Activated CD8-positive, alpha-beta memory T cell treated with anti-CD3 and anti-CD28 coated beads for 1 hour (primary cell): ENCODE results near the gene NETO2.

Experiments used
- DNase-seq, 2 donors: peaks; one replicate each; pipeline ENCODE4 v3.0.0-alpha.2; 2020; ENCODE audit warnings: low read depth in 1 of 2; ENCODE audit errors: extremely low read depth in 1 of 2

The NETO2 gene

DNA sequence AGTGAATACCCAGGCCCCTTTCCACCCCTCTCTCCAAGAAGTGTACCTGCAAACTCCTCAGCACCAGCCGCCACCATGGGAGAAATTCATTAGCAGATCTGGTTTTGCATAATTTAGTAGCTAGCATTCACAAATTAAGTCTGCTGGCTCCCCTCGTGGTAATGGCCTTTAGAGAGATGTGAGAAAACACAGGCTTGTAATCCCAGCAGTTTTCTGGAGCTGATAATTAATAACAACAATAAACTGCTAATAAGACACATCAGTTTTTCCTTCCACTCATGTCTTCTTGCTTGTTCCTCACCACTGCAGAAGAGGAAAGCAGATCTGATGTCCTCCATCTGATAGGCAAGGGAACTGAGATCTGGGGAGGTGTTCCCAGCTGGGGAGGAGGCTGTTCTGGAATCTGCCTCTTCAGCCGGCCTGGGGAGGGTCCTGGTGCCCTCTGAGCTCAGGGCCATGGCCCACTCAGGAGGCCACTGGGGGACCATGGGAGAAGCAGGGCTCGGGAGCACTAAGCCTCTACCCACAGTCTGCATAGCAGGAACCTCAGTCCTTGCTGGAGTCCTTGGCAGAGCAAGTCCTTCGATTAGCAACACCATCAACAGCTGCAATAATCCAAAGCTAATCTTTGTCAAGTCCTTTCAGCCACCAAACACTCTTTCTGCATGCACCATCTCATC lies 96.1 kb downstream of the NETO2 start:
- no peak for DNase-seq

DNA sequence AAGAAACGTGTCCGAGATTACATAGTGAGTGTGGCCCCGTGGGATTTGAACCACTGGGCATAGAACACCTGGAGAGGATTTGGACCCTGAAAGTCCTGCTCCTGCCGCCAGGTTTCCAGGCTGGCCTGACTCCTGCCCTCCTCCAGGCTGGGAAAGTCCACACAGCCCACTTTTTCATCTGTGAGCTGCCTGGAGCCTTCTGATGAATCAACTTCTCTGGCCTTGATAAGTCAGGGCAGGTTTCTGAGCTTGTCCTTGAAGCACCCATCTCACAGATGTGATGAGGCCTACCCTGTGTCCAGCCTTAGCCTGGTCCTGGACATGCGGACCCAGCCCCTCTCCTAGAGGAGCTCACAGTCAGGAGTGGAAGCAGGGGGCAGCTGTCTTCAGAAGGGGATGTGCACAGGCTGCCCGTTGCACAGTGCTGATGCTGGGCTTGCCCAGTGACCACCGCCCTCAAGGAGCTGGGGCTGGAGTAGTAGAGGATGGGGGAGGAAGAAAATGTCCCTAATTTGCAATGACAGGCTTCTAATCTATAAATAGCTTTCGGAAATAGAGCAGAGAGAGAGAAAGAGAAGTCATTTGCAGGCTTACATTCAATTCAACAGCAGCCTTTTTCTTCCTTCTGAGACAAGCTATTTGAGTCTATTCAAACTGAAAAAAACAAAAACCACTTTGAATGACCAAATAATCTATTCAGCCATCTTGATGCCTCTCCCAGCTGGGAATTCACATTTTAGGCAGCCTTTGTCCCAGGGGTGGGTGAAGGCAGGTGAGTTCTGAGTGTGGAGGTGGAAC lies 96.8 kb downstream of the NETO2 start:
- no peak for DNase-seq

DNA sequence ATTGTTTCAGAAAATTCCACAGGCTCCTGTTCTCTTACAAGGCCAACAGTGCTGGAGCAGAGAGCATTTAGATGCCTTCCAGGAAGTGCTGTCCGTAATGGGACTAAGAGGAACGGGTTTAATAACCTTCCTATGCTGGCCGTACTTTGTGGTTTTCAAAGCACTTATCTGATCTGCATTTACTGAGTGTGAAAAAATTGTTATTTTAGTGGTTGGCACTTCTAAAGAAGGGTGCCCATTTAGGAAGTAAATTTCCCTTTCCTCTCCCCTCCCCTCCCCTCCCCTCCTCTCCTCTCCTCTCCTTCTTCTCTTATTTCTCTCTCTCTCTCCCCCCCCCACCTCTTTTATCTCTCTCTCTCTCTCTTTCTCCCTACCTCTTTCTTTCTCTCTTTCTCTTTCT lies 98.3 kb downstream of the NETO2 start:
- DNase-seq, result no peak

DNA sequence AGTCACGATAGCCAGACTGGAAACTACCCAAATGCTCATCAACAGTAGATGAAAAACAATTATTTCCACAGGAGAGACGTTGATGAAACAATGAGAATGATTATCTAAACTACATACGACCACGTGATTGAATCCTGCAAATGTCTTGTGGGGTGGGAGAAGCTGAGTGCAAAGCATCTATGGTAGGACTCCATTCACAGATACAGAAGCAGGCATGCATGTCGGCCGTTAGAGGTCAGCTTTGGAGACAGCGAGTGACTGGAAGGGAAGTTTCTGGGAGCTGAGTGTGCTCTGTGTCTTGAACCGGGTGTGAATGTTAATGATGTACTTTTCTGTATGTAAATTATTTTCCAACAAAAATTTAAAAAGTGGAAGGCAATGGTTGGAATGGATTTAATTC lies 98.7 kb downstream of the NETO2 start:
- no peak for DNase-seq

- DNase-seq, result no peak
Measured at GRCh38 chr16:47043970-47044684, 99.6 kb downstream of the NETO2 start.

DNA sequence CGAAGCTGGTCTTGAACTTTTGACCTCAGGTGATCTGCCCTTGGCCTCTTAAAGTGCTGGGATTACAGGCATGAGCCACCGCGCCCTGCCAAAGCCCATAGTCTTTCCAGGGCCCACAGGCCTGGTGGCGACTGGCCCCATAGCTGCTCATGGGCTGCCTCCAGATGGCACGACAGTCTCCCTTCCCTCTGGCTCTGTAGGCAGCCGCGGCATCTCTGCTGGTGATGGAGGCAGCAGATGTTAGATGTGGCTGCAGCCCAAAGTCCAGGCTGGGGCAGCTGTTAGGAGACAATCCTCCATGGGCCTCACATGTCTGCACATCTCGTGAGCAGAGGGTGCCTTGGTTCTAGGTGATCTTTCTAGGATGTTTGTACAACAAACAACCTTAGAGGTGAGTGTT lies 100.5 kb downstream of the NETO2 start:
- no peak for DNase-seq

GRCh38 chr16:47037746-47038458 lies 105.8 kb downstream of the NETO2 start:
- DNase-seq, result peak; percentile 58 to 88

DNA sequence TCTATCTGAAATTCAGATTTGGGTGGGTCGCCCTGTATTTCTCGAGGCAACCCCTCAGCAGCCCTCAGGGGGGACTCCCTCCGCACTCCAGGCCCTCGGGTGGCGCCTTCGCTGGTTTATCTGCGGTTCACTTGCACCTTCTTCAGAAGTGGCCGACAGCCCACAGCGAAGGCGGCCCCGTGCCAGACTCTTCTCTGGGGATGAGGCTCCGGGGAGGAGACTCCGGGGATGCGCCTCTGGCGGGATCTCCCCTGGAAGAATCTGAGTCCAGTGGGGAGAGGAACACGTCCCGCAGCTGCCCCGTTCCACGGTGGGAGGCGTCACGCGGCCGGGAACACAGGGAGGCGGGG lies 106.4 kb downstream of the NETO2 start:
- DNase-seq, result no peak

- no peak for DNase-seq
Measured at GRCh38 chr16:47036201-47036600, 107.5 kb downstream of the NETO2 start.

GRCh38 chr16:47035436-47035835 lies 108.3 kb downstream of the NETO2 start:
- DNase-seq, result no peak

DNA sequence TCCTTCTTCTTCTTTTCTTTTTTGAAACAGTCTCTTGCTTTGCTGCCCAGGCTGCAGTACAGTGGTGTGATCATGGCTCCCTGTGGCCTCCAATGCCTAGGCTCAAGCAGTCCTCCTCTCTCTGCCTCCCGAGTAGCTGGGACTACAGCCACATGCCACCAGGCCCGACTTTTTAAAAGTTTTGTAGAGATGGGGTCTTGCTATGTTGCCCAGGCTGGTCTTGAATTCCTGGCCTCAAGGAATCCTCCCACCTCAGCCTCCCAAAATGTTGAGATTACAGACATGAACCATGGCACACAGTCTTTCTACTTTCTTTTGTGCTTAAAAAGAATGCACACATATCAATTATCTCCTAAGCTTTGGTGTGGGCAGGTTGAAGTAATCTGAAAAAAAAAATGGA lies 109.3 kb downstream of the NETO2 start:
- DNase-seq, result no peak

DNA sequence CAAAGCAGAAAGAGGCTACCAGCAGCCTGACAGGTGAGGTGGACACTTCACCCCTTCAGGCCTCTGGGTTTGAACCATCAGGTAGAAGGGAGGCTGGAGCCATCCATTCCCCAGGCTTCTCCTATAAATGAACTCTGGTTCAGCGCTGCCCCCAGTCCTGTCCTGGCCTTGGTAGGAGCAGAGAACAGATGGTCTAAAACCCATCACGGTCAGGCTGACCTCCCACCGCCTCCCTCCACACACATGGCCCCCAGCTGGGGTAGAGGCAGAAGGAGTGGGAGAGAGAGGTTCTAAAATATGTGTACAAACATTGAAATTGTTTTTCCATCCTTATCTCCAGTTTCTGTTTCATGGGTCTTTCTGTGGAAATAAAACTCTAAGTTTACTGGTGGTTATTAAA lies 110.6 kb downstream of the NETO2 start:
- DNase-seq, result no peak

DNA sequence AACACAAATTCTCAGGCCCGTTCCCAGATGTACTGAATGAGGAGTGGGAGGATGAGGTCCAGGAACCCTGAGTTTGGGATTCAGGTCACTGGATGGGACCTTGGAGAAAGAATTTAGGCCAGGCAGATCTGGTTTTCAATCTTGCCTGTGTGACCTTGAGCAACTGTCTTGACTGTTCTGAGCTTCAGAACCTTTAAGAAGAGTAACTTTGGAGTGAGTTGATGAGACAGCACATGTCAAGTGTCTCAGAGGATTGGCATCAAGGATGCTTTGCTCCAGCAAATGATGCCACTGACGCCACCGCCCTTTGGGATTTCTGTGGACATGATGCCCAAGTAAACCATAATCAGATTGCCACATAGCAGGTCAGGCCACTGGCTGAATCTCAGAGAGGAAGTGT lies 114.0 kb downstream of the NETO2 start:
- no peak for DNase-seq

DNA sequence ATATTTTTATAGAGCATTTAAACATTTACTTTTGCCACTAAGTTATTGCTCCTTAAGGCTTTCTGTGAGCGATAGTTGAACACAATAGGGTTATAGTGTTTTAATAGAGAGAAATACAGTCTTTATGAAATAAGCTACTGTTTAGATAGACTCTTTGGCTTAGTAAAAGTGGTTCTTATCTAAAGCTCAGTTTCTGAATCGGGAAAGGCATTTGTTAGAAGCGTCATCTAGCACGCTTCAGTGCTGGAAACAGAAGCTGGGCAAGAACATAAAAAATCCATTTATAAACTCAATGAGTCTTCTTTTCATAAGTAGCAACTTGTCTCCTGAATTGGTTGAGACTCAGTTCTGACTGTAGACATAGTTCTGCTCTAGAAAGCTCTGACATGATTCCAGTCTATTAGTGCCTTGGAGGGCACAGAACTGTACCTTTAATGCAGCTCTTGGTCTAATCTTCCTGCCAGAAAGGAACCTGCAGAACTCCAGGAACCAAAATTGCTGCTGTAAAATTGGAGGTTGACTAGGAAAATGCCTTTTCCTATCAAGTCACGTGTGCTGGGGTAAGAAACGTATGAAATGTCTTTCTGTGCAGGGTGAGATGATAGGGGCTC lies 114.9 kb downstream of the NETO2 start:
- no peak for DNase-seq
